ENCODE data around the gene CDH4. TPM values are rescaled to one million over a fixed set of nuclear protein-coding genes. Genes with fewer than 3 reads are reported as not detected.

Gene CDH4
- total and polyA plus RNA-seq, 2 donors (not counting 3 experiments of a cell fraction or from before 2014, with no cell fraction given): 0.17 to 0.51 TPM

DNA sequence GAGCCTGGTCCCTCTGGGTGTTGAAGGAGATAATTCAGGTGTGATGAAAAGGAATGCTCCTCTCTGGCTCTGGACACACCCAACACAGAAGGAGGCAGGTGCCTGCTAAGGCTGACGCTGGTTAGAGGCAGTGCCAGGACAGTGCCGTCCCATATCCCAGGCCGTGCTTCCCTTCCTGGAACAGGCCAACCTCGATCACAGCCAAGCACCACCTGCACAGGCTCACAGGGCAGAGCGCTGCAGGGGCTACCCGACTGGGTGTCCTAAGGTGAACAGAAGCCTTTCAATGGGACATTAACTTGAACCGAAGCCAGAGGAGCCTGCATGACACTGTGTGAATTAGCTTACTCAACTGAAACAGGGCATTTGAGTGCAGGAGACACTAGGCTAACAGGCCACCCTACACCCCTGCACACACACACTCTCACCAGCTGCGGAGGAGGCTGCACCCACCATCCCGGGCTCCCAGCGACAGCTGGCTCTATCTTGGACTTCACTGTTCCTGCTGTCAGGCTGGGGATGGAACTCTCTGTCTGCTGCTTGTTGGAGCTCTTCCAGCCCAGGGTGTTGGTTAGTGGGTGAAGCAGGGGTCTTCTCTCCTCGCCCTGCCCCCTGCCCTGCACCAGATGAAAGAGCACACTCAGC, 466.4 kb downstream of the CDH4 start:
- H3K27me3 ChIP-seq (ENCODE audit: control insufficient read depth in 2 of 2, insufficient read depth in 2 of 2, low read length in 2 of 2): no peaks in the 10 kb centered on the region
- dilution Hi-C loops (cut with MboI; ENCODE audit: extremely low pct_ligation_motif_present, low sequenced_read_pairs) (no loop called here), intact Hi-C loops (cut with micrococcal nuclease) (no loop called here)
- H3K27ac ChIP-seq (ENCODE audit: insufficient read depth, low read depth, low read length): no peak overlapping the region
- ChIA-PET CTCF (no interaction called here), POLR2A (no interaction called here)
- no peaks in the 10 kb centered on the region for H3K79me2 ChIP-seq (ENCODE audit: control insufficient read depth, insufficient read depth, low read length)
- no peak for FAIRE-seq
- H3K9ac ChIP-seq (replicated peaks; ENCODE audit: extremely low read depth, insufficient read depth, low read length): no peak overlapping the region
- TF ChIP-seq MYC (IDR thresholded peaks at IDR 0.05; ENCODE audit: low read depth, low read length) (no peak), FOS (IDR thresholded peaks at IDR 0.05; ENCODE audit: borderline replicate concordance, insufficient read depth, low read length) (no peak), GATA2 (IDR thresholded peaks at IDR 0.05; ENCODE audit: insufficient read depth, insufficient read length, low read depth, low read length) (no peak)
- H3K4me2 ChIP-seq (ENCODE audit: insufficient read depth, low read length): no peak overlapping the region
- H3K36me3 ChIP-seq (ENCODE audit: control insufficient read depth in 2 of 2, extremely low read depth in 1 of 2, insufficient read depth in 2 of 2, low read length in 2 of 2): no peaks in the 10 kb centered on the region
- no peaks in the 10 kb centered on the region for H3K9me1 ChIP-seq (replicated peaks; ENCODE audit: control insufficient read depth, extremely low read depth, insufficient read depth, low read length)
- H3K9me3 ChIP-seq (replicated peaks; ENCODE audit: control insufficient read depth, insufficient read depth, low read length): no peaks in the 10 kb centered on the region
- H2AFZ ChIP-seq (ENCODE audit: low read depth, low read length): no peak overlapping the region
- H4K20me1 ChIP-seq (replicated peaks; ENCODE audit: control insufficient read depth, extremely low read depth, insufficient read depth, low read length): no peaks in the 10 kb centered on the region
- H3K4me3 ChIP-seq (replicated peaks in 1 of 3; ENCODE audit: insufficient read depth in 1 of 3, low read depth in 1 of 3, low read length in 3 of 3): no peak overlapping the region
- no TSS peak for BruUV-seq (replicated peaks)
- no peaks in the 10 kb centered on the region for H3K4me1 ChIP-seq (ENCODE audit: control insufficient read depth, extremely low read depth, insufficient read depth, low read length)
- DNase-seq (ENCODE audit: low read depth, low spot score): no peak

DNA sequence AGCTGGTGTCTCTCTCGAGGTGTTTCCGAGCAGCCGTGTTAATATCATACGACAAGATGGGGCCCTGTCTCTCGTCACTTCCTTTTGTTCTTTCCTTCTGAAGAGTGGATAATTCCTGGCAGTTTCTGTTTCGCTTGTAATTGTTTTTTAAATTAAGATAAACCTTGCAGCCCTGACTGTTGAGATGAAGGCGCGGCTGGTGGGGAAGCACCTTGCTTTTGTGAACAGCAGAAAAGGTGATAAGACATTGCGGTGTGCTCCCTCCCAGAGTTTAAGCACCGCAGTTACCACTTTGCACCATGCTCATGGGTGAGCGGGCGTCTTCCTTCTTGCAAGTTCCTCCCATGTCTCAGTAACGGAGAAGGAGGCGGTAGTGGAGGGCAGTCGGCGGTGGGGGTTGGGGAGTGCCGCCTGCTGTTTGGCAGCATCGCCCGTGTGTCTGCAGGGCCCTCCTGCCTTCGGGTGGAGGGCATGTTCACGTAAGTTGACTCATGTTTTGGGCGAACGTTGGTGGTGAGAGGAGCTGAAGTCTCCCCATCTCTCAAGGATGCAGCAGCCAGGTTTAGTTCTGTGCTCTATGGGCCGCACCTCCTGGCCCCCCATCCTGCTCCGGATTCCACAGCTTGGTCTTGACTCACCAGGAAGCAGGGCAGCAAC, 467.8 kb downstream of the CDH4 start:
- ChIA-PET CTCF (no interaction called here), POLR2A (no interaction called here)
- Histone ChIP-seq H3K27ac (ENCODE audit: insufficient read depth, low read depth, low read length) (no peak overlapping the region), H3K4me1 (ENCODE audit: control insufficient read depth, extremely low read depth, insufficient read depth, low read length) (no peaks in the 10 kb centered on the region), H3K4me2 (ENCODE audit: insufficient read depth, low read length) (no peak overlapping the region), H2AFZ (ENCODE audit: low read depth, low read length) (no peak overlapping the region), H3K36me3 (ENCODE audit: control insufficient read depth in 2 of 2, extremely low read depth in 1 of 2, insufficient read depth in 2 of 2, low read length in 2 of 2) (no peaks in the 10 kb centered on the region), H3K9me3 (replicated peaks; ENCODE audit: control insufficient read depth, insufficient read depth, low read length) (no peaks in the 10 kb centered on the region), H3K9me1 (replicated peaks; ENCODE audit: control insufficient read depth, extremely low read depth, insufficient read depth, low read length) (no peaks in the 10 kb centered on the region), H3K4me3 (replicated peaks in 1 of 3; ENCODE audit: insufficient read depth in 1 of 3, low read depth in 1 of 3, low read length in 3 of 3) (no peak overlapping the region), H3K27me3 (ENCODE audit: control insufficient read depth in 2 of 2, insufficient read depth in 2 of 2, low read length in 2 of 2) (no peaks in the 10 kb centered on the region), H3K9ac (replicated peaks; ENCODE audit: extremely low read depth, insufficient read depth, low read length) (no peak overlapping the region), H3K79me2 (ENCODE audit: control insufficient read depth, insufficient read depth, low read length) (no peaks in the 10 kb centered on the region), H4K20me1 (replicated peaks; ENCODE audit: control insufficient read depth, extremely low read depth, insufficient read depth, low read length) (no peaks in the 10 kb centered on the region)
- dilution Hi-C loops (cut with MboI; ENCODE audit: extremely low pct_ligation_motif_present, low sequenced_read_pairs) (no loop called here), intact Hi-C loops (cut with micrococcal nuclease) (no loop called here)
- no TSS peak for BruUV-seq (replicated peaks)
- FAIRE-seq: no peak
- no peak for DNase-seq (ENCODE audit: low read depth, low spot score)
- no peak for TF ChIP-seq EZH2 (IDR thresholded peaks at IDR 0.05; ENCODE audit: borderline replicate concordance, low read depth, low read length, severe bottlenecking)
- TF ChIP-seq JUN (IDR thresholded peaks at IDR 0.05; ENCODE audit: borderline replicate concordance, insufficient read depth, insufficient read length, low read depth): no peak
- no peak for TF ChIP-seq POLR2AphosphoS5 (IDR thresholded peaks at IDR 0.05; ENCODE audit: insufficient read depth, low read depth, low read length)
- TF ChIP-seq, protein P1, sequence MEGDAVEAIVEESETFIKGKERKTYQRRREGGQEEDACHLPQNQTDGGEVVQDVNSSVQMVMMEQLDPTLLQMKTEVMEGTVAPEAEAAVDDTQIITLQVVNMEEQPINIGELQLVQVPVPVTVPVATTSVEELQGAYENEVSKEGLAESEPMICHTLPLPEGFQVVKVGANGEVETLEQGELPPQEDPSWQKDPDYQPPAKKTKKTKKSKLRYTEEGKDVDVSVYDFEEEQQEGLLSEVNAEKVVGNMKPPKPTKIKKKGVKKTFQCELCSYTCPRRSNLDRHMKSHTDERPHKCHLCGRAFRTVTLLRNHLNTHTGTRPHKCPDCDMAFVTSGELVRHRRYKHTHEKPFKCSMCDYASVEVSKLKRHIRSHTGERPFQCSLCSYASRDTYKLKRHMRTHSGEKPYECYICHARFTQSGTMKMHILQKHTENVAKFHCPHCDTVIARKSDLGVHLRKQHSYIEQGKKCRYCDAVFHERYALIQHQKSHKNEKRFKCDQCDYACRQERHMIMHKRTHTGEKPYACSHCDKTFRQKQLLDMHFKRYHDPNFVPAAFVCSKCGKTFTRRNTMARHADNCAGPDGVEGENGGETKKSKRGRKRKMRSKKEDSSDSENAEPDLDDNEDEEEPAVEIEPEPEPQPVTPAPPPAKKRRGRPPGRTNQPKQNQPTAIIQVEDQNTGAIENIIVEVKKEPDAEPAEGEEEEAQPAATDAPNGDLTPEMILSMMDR (IDR thresholded peaks at IDR 0.05; ENCODE audit: extremely low read depth in 1 of 2, insufficient read depth in 1 of 2, low read depth in 1 of 2, low read length in 2 of 2): no peak
- TF ChIP-seq, protein P2, sequence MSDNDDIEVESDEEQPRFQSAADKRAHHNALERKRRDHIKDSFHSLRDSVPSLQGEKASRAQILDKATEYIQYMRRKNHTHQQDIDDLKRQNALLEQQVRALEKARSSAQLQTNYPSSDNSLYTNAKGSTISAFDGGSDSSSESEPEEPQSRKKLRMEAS (IDR thresholded peaks at IDR 0.05; ENCODE audit: insufficient read depth, insufficient read length): no peak
- TF ChIP-seq POLR2A (IDR thresholded peaks at IDR 0.05; ENCODE audit: low read depth, low read length): no peak
- no peak for TF ChIP-seq GATA2 (IDR thresholded peaks at IDR 0.05; ENCODE audit: insufficient read depth, insufficient read length, low read depth, low read length)
- no peak for TF ChIP-seq FOS (IDR thresholded peaks at IDR 0.05; ENCODE audit: borderline replicate concordance, insufficient read depth, low read length)
- no peak for TF ChIP-seq MYC (IDR thresholded peaks at IDR 0.05; ENCODE audit: low read depth, low read length)

Data from endothelial cell of umbilical vein (primary cell).